Thyroid gland (tissue), 4 donors: ENCODE measurements around the gene SYNGAP1. TPM values are rescaled to one million over a fixed set of nuclear protein-coding genes. Genes with fewer than 3 reads are reported as not detected.

Experiments used
- DNase-seq, 2 donors: peaks; one replicate each; pipeline ENCODE4 v3.0.0-alpha.2; 2019
- H3K27ac ChIP-seq, 3 donors: fragments of 200-600 bp; sonication (generic); 1 replicate in 2 of 3; 2 replicates in 1 of 3; pipeline ENCODE4 v1.5.1; 2016 to 2019; ENCODE audit warnings: mild to moderate bottlenecking in 1 of 3, moderate library complexity in 1 of 3
- H3K27me3 ChIP-seq: fragments of 200-600 bp; sonication (generic); one replicate; pipeline ENCODE4 v1.5.1; 2019
- H3K36me3 ChIP-seq, 2 donors: fragments of 200-600 bp; sonication (generic); one replicate each; pipeline ENCODE4 v1.5.1; 2016 to 2019
- H3K4me1 ChIP-seq, 2 donors: fragments of 200-600 bp; sonication (generic); one replicate each; pipeline ENCODE4 v1.5.1; 2017 to 2019
- H3K4me3 ChIP-seq, 3 donors: fragments of 200-600 bp; sonication (generic); replicated peaks in 1 of 3; 1 replicate in 2 of 3; 2 replicates in 1 of 3; pipeline ENCODE4 v1.5.1; 2016; ENCODE audit warnings: mild to moderate bottlenecking in 1 of 3
- H3K9me3 ChIP-seq: fragments of 200-600 bp; sonication (generic); one replicate; pipeline ENCODE4 v1.5.1; 2017
- POLR2A ChIP-seq, 2 donors: fragments of 450-650 bp; IDR thresholded peaks; one replicate each; pipeline ENCODE4 v1.6.1; 2017; ENCODE audit warnings: antibody characterized with exemption in 2 of 2, mild to moderate bottlenecking in 2 of 2, moderate library complexity in 1 of 2
- WGBS, 2 donors: methylation state at CpG; one replicate each; pipeline ENCODE4 v1.1.5; 2017; 5-methylcytosine and 5-hydroxymethylcytosine counted together
- intact Hi-C: fragments of 100-400 bp; cut with DNase I; formaldehyde crosslinking; loops from one replicate; pipeline ENCODE4 v1.15.1; 2023
- total RNA-seq, 4 donors: library from RNA; depleted of rRNA; stranded (reverse); fragments of >200 nt; gene quantifications; one replicate each; pipeline ENCODE4 v1.2.3, GENCODE V29; 2016
- TF ChIP-seq, protein P1 (sequence below), 6 experiments: fragments of 200-600 bp in 3 of 6; fragments of 450-650 bp in 3 of 6; sonication (generic) in 3 of 6; IDR thresholded peaks; one replicate each; pipeline ENCODE4 v1.5.1; 2016 to 2019; ENCODE audit warnings: antibody characterized with exemption in 6 of 6, mild to moderate bottlenecking in 2 of 6, inconsistent platforms in 1 of 6, moderate library complexity in 1 of 6

The SYNGAP1 gene
- total RNA-seq, 4 donors from 2014 or later: 10.0 to 15.3 (median 12.2) TPM

DNA sequence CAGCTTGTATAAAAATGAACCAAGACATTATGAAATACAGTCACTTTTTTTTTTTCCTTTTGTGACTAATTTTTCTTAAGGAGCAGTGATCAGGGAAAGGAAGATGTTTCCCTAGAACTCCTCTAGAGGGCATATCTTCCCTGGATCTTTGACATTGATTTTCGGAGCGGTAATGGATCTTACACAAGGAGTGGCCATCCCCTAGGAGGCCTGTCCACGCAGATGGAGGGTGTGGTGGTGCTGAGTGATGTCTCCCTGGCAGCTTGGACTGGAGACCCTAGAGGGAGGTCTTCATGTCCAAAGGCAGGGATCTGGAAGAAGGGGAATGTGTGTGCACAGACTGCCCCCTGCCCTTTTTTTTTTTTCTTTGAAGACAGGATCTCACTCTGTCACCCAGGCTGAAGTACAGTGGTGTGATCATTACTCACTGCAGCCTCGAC, 35.3 kb upstream of the SYNGAP1 start:
- H3K27me3 ChIP-seq: no peaks in the 10 kb centered on the region
- WGBS, 2 donors: 49 to 58% methylated on average over 4 of the region's 4 CpGs
- no peak overlapping the region for H3K4me3 ChIP-seq
- intact Hi-C loops: no loop called here
- no peaks in the 10 kb centered on the region for H3K36me3 ChIP-seq
- H3K27ac ChIP-seq: no peak overlapping the region
- H3K4me1 ChIP-seq: peaks cover 0 to 7% of the 10 kb centered on the region in 2 donors
- TF ChIP-seq, protein P1, sequence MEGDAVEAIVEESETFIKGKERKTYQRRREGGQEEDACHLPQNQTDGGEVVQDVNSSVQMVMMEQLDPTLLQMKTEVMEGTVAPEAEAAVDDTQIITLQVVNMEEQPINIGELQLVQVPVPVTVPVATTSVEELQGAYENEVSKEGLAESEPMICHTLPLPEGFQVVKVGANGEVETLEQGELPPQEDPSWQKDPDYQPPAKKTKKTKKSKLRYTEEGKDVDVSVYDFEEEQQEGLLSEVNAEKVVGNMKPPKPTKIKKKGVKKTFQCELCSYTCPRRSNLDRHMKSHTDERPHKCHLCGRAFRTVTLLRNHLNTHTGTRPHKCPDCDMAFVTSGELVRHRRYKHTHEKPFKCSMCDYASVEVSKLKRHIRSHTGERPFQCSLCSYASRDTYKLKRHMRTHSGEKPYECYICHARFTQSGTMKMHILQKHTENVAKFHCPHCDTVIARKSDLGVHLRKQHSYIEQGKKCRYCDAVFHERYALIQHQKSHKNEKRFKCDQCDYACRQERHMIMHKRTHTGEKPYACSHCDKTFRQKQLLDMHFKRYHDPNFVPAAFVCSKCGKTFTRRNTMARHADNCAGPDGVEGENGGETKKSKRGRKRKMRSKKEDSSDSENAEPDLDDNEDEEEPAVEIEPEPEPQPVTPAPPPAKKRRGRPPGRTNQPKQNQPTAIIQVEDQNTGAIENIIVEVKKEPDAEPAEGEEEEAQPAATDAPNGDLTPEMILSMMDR (IDR thresholded peaks at IDR 0.05): peak in 2 of 6 experiments; percentile 16 to 28
- no peak for TF ChIP-seq POLR2A (IDR thresholded peaks at IDR 0.05)
- DNase-seq: no peak
- H3K9me3 ChIP-seq: no peaks in the 10 kb centered on the region

DNA sequence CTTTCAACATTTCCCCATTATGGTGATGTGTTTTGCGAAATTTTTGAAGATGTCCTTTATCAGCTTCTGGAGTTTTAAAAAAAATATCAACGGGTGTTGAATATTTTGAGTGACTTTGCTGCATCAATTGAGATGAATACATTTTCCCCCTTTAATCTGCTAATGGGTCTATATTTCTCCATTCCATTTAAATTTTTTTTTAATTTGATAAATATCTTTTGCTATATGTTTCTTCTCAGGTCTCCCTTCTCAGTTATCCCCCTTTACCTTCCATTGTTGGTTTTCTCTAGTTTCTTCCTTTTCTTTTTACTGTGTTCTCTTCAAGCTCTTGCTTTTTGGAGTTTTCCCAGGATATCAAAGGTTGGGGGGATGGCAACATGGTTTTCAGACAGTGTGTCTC, 29.7 kb upstream of the SYNGAP1 start:
- H3K9me3 ChIP-seq: no peaks in the 10 kb centered on the region
- TF ChIP-seq, protein P1 (IDR thresholded peaks at IDR 0.05): no peak
- TF ChIP-seq POLR2A (IDR thresholded peaks at IDR 0.05): no peak
- no peak overlapping the region for H3K4me3 ChIP-seq
- DNase-seq: no peak
- no peaks in the 10 kb centered on the region for H3K36me3 ChIP-seq
- H3K4me1 ChIP-seq: peaks cover 15 to 16% of the 10 kb centered on the region in 2 donors
- no peaks in the 10 kb centered on the region for H3K27me3 ChIP-seq
- intact Hi-C loops: no loop called here
- WGBS, 2 donors: 90 to 95% methylated on average over 2 of the region's 2 CpGs
- peak overlapping the region; percentile 87 to 97 (median 96) for H3K27ac ChIP-seq

DNA sequence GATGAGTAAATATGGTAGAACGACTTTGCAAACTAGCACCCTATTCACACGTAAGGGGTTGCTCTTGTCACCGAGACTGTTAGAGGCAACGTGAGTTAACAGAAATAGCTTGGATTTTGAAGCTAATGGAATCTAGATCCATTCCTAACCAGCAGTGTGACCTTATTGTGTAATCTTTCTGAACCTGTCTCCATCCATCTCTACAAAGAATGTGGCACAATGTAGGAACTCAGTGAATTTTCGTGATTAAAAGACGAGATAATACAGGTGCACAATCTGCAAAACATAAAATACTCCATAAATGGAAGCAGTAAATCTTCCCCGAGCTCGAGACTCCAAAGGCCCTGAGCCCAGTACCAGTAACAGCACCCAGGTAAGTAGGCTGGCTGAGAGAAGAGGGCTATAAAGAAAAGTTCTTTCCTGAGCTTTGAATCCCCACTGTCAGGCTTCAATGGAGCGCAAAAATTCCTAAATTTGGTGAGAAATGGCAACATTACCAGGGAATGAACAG, 29.0 kb upstream of the SYNGAP1 start:
- Histone ChIP-seq H3K27ac (peak overlapping the region; percentile 87 to 97 (median 96)), H3K27me3 (no peaks in the 10 kb centered on the region), H3K9me3 (no peaks in the 10 kb centered on the region), H3K4me3 (no peak overlapping the region), H3K36me3 (no peaks in the 10 kb centered on the region), H3K4me1 (peaks cover 15 to 16% of the 10 kb centered on the region in 2 donors)
- WGBS, 2 donors: 36 to 54% methylated on average over 9 of the region's 9 CpGs
- DNase-seq: no peak
- intact Hi-C loops: no loop called here
- TF ChIP-seq, protein P1 (IDR thresholded peaks at IDR 0.05): no peak
- TF ChIP-seq POLR2A (IDR thresholded peaks at IDR 0.05): peak in 1 of 2 donors; percentile 43

DNA sequence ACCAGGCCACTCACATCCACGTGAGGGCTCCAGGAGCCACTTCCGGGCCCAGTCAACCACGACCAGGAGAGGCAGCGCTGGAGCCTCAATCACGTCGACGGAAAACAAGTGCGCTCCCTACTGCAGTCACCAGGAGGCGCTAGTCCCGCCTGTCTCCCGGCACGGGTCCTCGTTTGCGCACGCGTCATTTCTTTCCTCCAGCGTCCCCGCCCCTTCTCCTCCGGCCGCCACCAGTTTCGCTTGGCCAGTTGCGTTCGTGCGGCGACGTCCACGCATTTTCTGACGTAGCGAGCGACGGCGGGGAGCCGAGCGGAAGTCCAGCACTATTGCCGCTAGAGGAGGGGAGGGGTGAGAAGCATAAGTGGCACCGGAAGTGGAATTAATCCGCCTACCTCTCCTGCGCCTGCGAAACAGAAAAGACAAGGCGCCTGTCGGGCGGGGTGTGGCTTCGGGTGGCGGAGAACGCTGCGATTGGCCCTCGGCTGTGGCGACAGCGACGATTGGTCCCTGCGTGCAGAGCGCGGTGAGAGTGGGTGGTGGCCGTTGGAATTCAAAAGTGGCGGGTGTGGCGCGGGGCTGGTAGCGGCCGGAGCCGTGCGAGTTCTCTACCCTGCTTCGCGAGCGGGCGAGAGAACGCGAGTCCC, 28.5 kb upstream of the SYNGAP1 start, which contains the start of gene KIFC1:
Gene KIFC1, plus strand, starts transcription at position 546 of the 644 bp plus-strand sequence. CDS start 163 bp downstream, outside the sequence.
- no peaks in the 10 kb centered on the region for H3K36me3 ChIP-seq
- peaks cover 15 to 16% of the 10 kb centered on the region in 2 donors for H3K4me1 ChIP-seq
- peak within 1 kb of the TSS; percentile 87 to 97 (median 96) for H3K27ac ChIP-seq
- no peaks in the 10 kb centered on the region for H3K9me3 ChIP-seq
- intact Hi-C loops: no loop called here
- DNase-seq: peak; percentile 99
- WGBS, 2 donors: 0 to 2% methylated on average over 22 to 61 of the region's 67 CpGs
- H3K4me3 ChIP-seq: peak within 1 kb of the TSS in 1 of 3 donors; percentile 34
- no peaks in the 10 kb centered on the region for H3K27me3 ChIP-seq
- no peak for TF ChIP-seq POLR2A (IDR thresholded peaks at IDR 0.05)
- TF ChIP-seq, protein P1 (IDR thresholded peaks at IDR 0.05): peak; percentile 89 to 99 (median 96)
